Measurements from ENCODE around the gene MBD6.

MBD6 gene

GRCh38 chr12:57577981-57578758 lies 55.5 kb downstream of the MBD6 start:
- Histone ChIP-seq H3K9me3 (ENCODE audit: severe bottlenecking) (no peaks in the 10 kb centered on the region), H3K36me3 (peaks cover 64% of the 10 kb centered on the region), H3K27ac (no peak overlapping the region), H3K27me3 (ENCODE audit: insufficient read depth, low read depth, severe bottlenecking) (no peaks in the 10 kb centered on the region), H3K4me3 (ENCODE audit: low read depth, low read length) (no peak overlapping the region)
- TF ChIP-seq CTCF (IDR thresholded peaks at IDR 0.05; ENCODE audit: low read depth, low read length), result no peak
- no peak for DNase-seq

GRCh38 chr12:57579011-57579410 lies 56.4 kb downstream of the MBD6 start:
- peaks cover 64% of the 10 kb centered on the region for H3K36me3 ChIP-seq
- no peak for DNase-seq
- H3K4me3 ChIP-seq (ENCODE audit: low read depth, low read length), result no peak overlapping the region
- no peak for TF ChIP-seq CTCF (IDR thresholded peaks at IDR 0.05; ENCODE audit: low read depth, low read length)
- H3K9me3 ChIP-seq (ENCODE audit: severe bottlenecking), result no peaks in the 10 kb centered on the region
- H3K27me3 ChIP-seq (ENCODE audit: insufficient read depth, low read depth, severe bottlenecking), result no peaks in the 10 kb centered on the region
- no peak overlapping the region for H3K27ac ChIP-seq
